Measurements from ENCODE around the gene TPBG.

Gene TPBG

GRCh38 chr6:82363428-82364086, at the start of gene TPBG:
TPBG (plus strand) TSS chr6:82363817; CDS start chr6:82364962, 1,145 bp downstream.
- DNase-seq (ENCODE audit: low read depth in 1 of 2, low spot score in 1 of 2): no peak

- DNase-seq (ENCODE audit: low read depth in 1 of 2, low spot score in 1 of 2): no peak
These were observed 41.2 kb upstream of the TPBG start for GRCh38 chr6:82322386-82322785.

GRCh38 chr6:82329766-82330165, 33.9 kb upstream of the TPBG start:
- no peak for DNase-seq (ENCODE audit: low read depth in 1 of 2, low spot score in 1 of 2)

- DNase-seq (ENCODE audit: low read depth in 1 of 2, low spot score in 1 of 2): no peak
These were observed 33.3 kb upstream of the TPBG start for GRCh38 chr6:82330171-82330804.

GRCh38 chr6:82331031-82331773, 32.4 kb upstream of the TPBG start:
- no peak for DNase-seq (ENCODE audit: low read depth in 1 of 2, low spot score in 1 of 2)

GRCh38 chr6:82333781-82334180, 29.8 kb upstream of the TPBG start:
- no peak for DNase-seq (ENCODE audit: low read depth in 1 of 2, low spot score in 1 of 2)

- DNase-seq (ENCODE audit: low read depth in 1 of 2, low spot score in 1 of 2): no peak
These were observed 25.8 kb upstream of the TPBG start for GRCh38 chr6:82337688-82338257.

GRCh38 chr6:82348130-82348529, 15.5 kb upstream of the TPBG start:
- no peak for DNase-seq (ENCODE audit: low read depth in 1 of 2, low spot score in 1 of 2)

- DNase-seq (ENCODE audit: low read depth in 1 of 2, low spot score in 1 of 2): no peak
These were observed 9.8 kb upstream of the TPBG start for GRCh38 chr6:82353848-82354247.

- no peak for DNase-seq (ENCODE audit: low read depth in 1 of 2, low spot score in 1 of 2)
These were observed 3.1 kb upstream of the TPBG start for GRCh38 chr6:82360552-82360951.

- DNase-seq (ENCODE audit: low read depth in 1 of 2, low spot score in 1 of 2): no peak
These were observed 2.0 kb upstream of the TPBG start for GRCh38 chr6:82361631-82362030.

- no peak for DNase-seq (ENCODE audit: low read depth in 1 of 2, low spot score in 1 of 2)
These were observed 1.5 kb upstream of the TPBG start for GRCh38 chr6:82362144-82362543.

- DNase-seq (ENCODE audit: low read depth in 1 of 2, low spot score in 1 of 2): no peak
These were observed 664 bp upstream of the TPBG start for GRCh38 chr6:82362878-82363427.

- no peak for DNase-seq (ENCODE audit: low read depth in 1 of 2, low spot score in 1 of 2)
These were observed 734 bp downstream of the TPBG start for GRCh38 chr6:82364087-82365015.

GRCh38 chr6:82365016-82365795, 1.6 kb downstream of the TPBG start:
- no peak for DNase-seq (ENCODE audit: low read depth in 1 of 2, low spot score in 1 of 2)

- no peak for DNase-seq (ENCODE audit: low read depth in 1 of 2, low spot score in 1 of 2)
These were observed 4.1 kb downstream of the TPBG start for GRCh38 chr6:82367704-82368103.

- DNase-seq (ENCODE audit: low read depth in 1 of 2, low spot score in 1 of 2): no peak
These were observed 7.2 kb downstream of the TPBG start for GRCh38 chr6:82370788-82371187.

GRCh38 chr6:82371799-82372546, 8.4 kb downstream of the TPBG start:
- no peak for DNase-seq (ENCODE audit: low read depth in 1 of 2, low spot score in 1 of 2)

- no peak for DNase-seq (ENCODE audit: low read depth in 1 of 2, low spot score in 1 of 2)
These were observed 9.0 kb downstream of the TPBG start for GRCh38 chr6:82372656-82373055.
